ENCODE results near the gene WNT7A. TPM values are rescaled to one million over a fixed set of nuclear protein-coding genes. Genes with fewer than 3 reads are reported as not detected.

Gene WNT7A
- total RNA-seq, 1 experiment from 2014 or later, result 0.34 TPM

DNA sequence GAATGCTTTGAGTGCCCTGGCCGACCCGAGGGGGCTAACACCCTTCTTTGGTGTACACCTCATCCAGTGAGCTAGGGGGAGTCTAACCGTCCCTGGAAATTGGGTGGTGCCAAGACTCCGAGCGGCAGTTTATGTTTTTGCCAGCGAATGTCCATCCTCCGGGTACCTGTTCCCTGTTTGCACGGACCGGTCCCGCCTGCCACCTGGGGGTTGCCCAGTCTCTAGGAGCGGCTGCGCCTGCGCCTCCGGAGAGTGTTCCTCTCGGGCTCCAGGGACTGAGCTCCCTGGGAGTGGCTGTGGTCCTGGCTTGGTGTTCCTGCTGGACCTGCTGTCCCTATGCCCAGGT, 913 bp upstream of the WNT7A start:
- H3K27ac ChIP-seq (ENCODE audit: low read depth, low read length), result no peak overlapping the region
- H3K9ac ChIP-seq (ENCODE audit: low read length), result no peak overlapping the region
- ChIA-PET POLR2A (no interaction called here), CTCF (interaction anchor here (1.1 to 15.0 kb wide), 6 partner anchors 31 to 384 kb away, joined by 3 to 297 read pairs (median 4); no protein-coding TSS in a partner anchor), RAD21 (ENCODE audit: low non-redundant PET in 1 of 2, low total read pairs in 2 of 2, uncharacterized antibody in 2 of 2, unreplicated experiment in 2 of 2) (interaction anchor here (1.0 to 2.2 kb wide), 4 partner anchors 223 to 226 kb away, joined by 4 to 21 read pairs (median 11); no protein-coding TSS in a partner anchor)
- intact Hi-C loops (cut with micrococcal nuclease), result loop anchor here (1.0 to 10.0 kb wide), 3 partner anchors 116 to 786 kb away; no protein-coding TSS in a partner anchor
- no TSS peak for BruUV-seq (replicated peaks)
- ATAC-seq (peak; percentile 23), DNase-seq (ENCODE audit: low read depth, low spot score) (no peak)
- H3K79me2 ChIP-seq (ENCODE audit: insufficient read depth, low read length), result no peaks in the 10 kb centered on the region
- no peak for TF ChIP-seq REST (IDR thresholded peaks at IDR 0.05; ENCODE audit: low read depth)
- no peak for TF ChIP-seq ZBTB33 (IDR thresholded peaks at IDR 0.05; ENCODE audit: extremely low read depth, insufficient replicate concordance, low read length)
- TF ChIP-seq, protein P1, sequence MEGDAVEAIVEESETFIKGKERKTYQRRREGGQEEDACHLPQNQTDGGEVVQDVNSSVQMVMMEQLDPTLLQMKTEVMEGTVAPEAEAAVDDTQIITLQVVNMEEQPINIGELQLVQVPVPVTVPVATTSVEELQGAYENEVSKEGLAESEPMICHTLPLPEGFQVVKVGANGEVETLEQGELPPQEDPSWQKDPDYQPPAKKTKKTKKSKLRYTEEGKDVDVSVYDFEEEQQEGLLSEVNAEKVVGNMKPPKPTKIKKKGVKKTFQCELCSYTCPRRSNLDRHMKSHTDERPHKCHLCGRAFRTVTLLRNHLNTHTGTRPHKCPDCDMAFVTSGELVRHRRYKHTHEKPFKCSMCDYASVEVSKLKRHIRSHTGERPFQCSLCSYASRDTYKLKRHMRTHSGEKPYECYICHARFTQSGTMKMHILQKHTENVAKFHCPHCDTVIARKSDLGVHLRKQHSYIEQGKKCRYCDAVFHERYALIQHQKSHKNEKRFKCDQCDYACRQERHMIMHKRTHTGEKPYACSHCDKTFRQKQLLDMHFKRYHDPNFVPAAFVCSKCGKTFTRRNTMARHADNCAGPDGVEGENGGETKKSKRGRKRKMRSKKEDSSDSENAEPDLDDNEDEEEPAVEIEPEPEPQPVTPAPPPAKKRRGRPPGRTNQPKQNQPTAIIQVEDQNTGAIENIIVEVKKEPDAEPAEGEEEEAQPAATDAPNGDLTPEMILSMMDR (IDR thresholded peaks at IDR 0.05 in 2 of 3, conservative IDR thresholded peaks at IDR 0.05 in 1 of 3; ENCODE audit: borderline replicate concordance in 1 of 3, insufficient read depth in 1 of 3, low read depth in 2 of 3, low read length in 2 of 3), result no peak
- TF ChIP-seq EGR1 (IDR thresholded peaks at IDR 0.05; ENCODE audit: low read depth), result no peak
- TF ChIP-seq JUND (IDR thresholded peaks at IDR 0.05), result no peak
- no peak for TF ChIP-seq POLR2A (IDR thresholded peaks at IDR 0.05; ENCODE audit: borderline replicate concordance, extremely low read depth, insufficient read depth, insufficient read length)
- TF ChIP-seq TCF7L2 (IDR thresholded peaks at IDR 0.05; ENCODE audit: borderline replicate concordance, extremely low read depth, insufficient read depth, insufficient read length), result no peak
- TF ChIP-seq RAD21 (IDR thresholded peaks at IDR 0.05; ENCODE audit: low read depth), result no peak
- TF ChIP-seq ELF1 (IDR thresholded peaks at IDR 0.05; ENCODE audit: borderline replicate concordance, low read depth), result no peak
- TF ChIP-seq EZH2phosphoT487 (IDR thresholded peaks at IDR 0.05; ENCODE audit: borderline replicate concordance), result no peak
- TF ChIP-seq CEBPB (IDR thresholded peaks at IDR 0.05; ENCODE audit: low read depth), result no peak
- no peak for TF ChIP-seq POLR2AphosphoS5 (IDR thresholded peaks at IDR 0.05; ENCODE audit: low read depth, low read length)
- TF ChIP-seq, protein P2, sequence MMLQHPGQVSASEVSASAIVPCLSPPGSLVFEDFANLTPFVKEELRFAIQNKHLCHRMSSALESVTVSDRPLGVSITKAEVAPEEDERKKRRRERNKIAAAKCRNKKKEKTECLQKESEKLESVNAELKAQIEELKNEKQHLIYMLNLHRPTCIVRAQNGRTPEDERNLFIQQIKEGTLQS (IDR thresholded peaks at IDR 0.05), result no peak
- H3K4me3 ChIP-seq (replicated peaks in 1 of 2; ENCODE audit: low read depth in 1 of 2, low read length in 2 of 2), result peak overlapping the region; percentile 11 to 63
- H3K9me3 ChIP-seq (ENCODE audit: control insufficient read depth in 1 of 2, insufficient read depth in 1 of 2, low read depth in 1 of 2, low read length in 2 of 2), result no peaks in the 10 kb centered on the region
- H3K4me1 ChIP-seq (ENCODE audit: control insufficient read depth in 1 of 2, insufficient read depth in 2 of 2, low read length in 2 of 2), result peaks cover 5 to 33% of the 10 kb centered on the region in 2 experiments; a peak in 3 of 4 replicates
- H2AFZ ChIP-seq (ENCODE audit: low read depth, low read length, poor library complexity, severe bottlenecking), result peak overlapping the region; percentile 58
- no peaks in the 10 kb centered on the region for H3K9me2 ChIP-seq (ENCODE audit: insufficient read depth)
- no peaks in the 10 kb centered on the region for H4K20me1 ChIP-seq (ENCODE audit: insufficient read depth)
- H3K4me2 ChIP-seq (ENCODE audit: low read length), result peak overlapping the region; percentile 96
- peaks cover 33% of the 10 kb centered on the region for H3K27me3 ChIP-seq (ENCODE audit: insufficient read depth, low read length)
- H3K36me3 ChIP-seq (ENCODE audit: control insufficient read depth in 1 of 2, insufficient read depth in 2 of 2, low read length in 2 of 2), result no peaks in the 10 kb centered on the region
